Chondrocyte (in vitro differentiated cells): ENCODE measurements around the gene DDX5. TPM values are rescaled to one million over a fixed set of nuclear protein-coding genes. Genes with fewer than 3 reads are reported as not detected.
"Not testable (repeated sequence)": the region's sequence is repeated elsewhere in the genome, so short reads cannot be mapped to it uniquely, and the experiment has no call there.

Experiments used
- DNase-seq: peaks from one replicate; pipeline ENCODE4 v3.0.0; 2021; ENCODE audit warnings: mixed read lengths, low spot score
- H3K27ac Mint-ChIP-seq: one replicate; pipeline ENCODE4 v1.8.0; 2021; ENCODE audit warnings: mild to moderate bottlenecking, moderate library complexity, mixed read lengths; ENCODE audit not compliant: unreplicated experiment
- H3K27me3 Mint-ChIP-seq: 2 replicates; pipeline ENCODE4 v1.8.0; 2021; ENCODE audit warnings: low read depth, mixed read lengths
- H3K36me3 Mint-ChIP-seq: 2 replicates; pipeline ENCODE4 v1.8.0; 2021; ENCODE audit warnings: low read depth, mixed read lengths
- H3K4me1 Mint-ChIP-seq: 2 replicates; pipeline ENCODE4 v1.8.0; 2021; ENCODE audit warnings: low read depth, mild to moderate bottlenecking, mixed read lengths
- H3K4me3 Mint-ChIP-seq: one replicate; pipeline ENCODE4 v1.8.0; 2021; ENCODE audit warnings: mild to moderate bottlenecking, moderate library complexity, mixed read lengths; ENCODE audit not compliant: unreplicated experiment
- H3K9me3 Mint-ChIP-seq: 2 replicates; pipeline ENCODE4 v1.8.0; 2021; ENCODE audit warnings: low read depth, mixed read lengths
- CTCF ChIP-seq: fragments of 200-600 bp; sonication (generic); IDR thresholded peaks from 2 replicates; pipeline ENCODE4 v1.5.0; 2021; ENCODE audit warnings: antibody characterized with exemption, mild to moderate bottlenecking, moderate library complexity
- total RNA-seq: library from RNA; stranded (reverse); gene quantifications from 3 replicates; pipeline ENCODE4 v1.2.1, GENCODE V29; 2021

The DDX5 gene
- total RNA-seq, 1 donor from 2014 or later, result 611 TPM

DNA sequence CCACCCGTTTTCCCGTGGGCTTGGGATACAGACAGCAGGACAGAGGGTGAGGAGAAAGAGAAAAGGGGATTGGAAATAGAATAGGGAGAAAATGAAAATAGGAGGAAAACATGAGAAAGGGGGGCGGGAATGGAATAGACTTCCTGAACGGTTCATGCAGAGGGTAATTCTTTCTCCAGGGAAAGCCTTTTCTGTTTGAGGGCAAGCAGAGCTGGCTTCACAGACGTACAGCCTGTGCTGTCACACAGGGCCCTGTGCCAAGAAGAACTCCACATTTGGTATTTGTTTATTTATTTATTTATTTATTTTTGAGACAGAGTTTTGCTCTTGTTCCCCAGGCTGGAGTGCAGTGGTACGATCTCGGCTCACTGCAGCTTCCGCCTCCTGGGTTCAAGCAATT is 45.1 kb downstream of the DDX5 start:
- Mint-ChIP-seq H3K4me3 (no peak overlapping the region), H3K36me3 (no peaks in the 10 kb centered on the region), H3K4me1 (peaks cover 12% of the 10 kb centered on the region), H3K27me3 (peaks cover 2% of the 10 kb centered on the region), H3K27ac (no peak overlapping the region), H3K9me3 (no peaks in the 10 kb centered on the region)
- no peak for TF ChIP-seq CTCF
- DNase-seq, result no peak

GRCh38 chr17:64459818-64460217 is 46.3 kb downstream of the DDX5 start:
- H3K4me3 Mint-ChIP-seq, H3K9me3 Mint-ChIP-seq, H3K27me3 Mint-ChIP-seq, DNase-seq, H3K36me3 Mint-ChIP-seq, H3K27ac Mint-ChIP-seq: not testable (repeated sequence)
- H3K4me1 Mint-ChIP-seq, result peaks cover 12% of the 10 kb centered on the region

DNA sequence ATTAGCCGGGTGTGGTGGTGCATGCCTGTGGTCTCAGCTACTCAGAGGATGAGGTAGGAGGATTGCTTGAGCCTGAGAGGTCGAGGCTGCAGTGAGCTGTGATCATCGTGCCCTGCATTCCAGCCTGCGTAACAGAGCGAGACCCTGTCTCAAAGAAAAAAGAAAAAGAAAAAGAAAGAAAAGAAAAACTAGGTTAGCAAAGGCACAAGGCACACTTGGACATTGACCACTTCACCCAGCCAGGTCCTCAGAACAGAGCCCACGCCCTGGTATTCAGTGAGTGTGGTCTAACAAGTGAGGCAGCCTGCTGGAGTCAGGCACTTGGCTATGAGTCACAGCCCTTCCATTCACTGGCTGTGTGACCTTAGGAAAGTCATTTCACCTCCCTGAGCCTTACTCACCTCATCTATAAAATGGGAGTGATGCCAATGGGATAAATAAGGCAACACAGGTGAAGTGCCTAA is 46.8 kb downstream of the DDX5 start:
- Mint-ChIP-seq H3K27me3 (peaks cover 2% of the 10 kb centered on the region), H3K4me1 (peaks cover 12% of the 10 kb centered on the region)
- no peak for DNase-seq

GRCh38 chr17:64458756-64459155 is 47.3 kb downstream of the DDX5 start:
- Mint-ChIP-seq H3K4me1 (peaks cover 12% of the 10 kb centered on the region), H3K27me3 (peaks cover 2% of the 10 kb centered on the region), H3K36me3 (no peaks in the 10 kb centered on the region), H3K4me3 (no peak overlapping the region), H3K27ac (no peak overlapping the region), H3K9me3 (no peaks in the 10 kb centered on the region)
- TF ChIP-seq CTCF, result no peak
- no peak for DNase-seq

More for the DNA sequence above, 46.8 kb downstream of the DDX5 start:
- no peak for TF ChIP-seq CTCF
- H3K36me3 Mint-ChIP-seq, result no peaks in the 10 kb centered on the region
- no peaks in the 10 kb centered on the region for H3K9me3 Mint-ChIP-seq
- no peak overlapping the region for H3K4me3 Mint-ChIP-seq
- H3K27ac Mint-ChIP-seq, result peak overlapping the region; percentile 82

- Mint-ChIP-seq H3K27ac (peak overlapping the region; percentile 41), H3K9me3 (no peaks in the 10 kb centered on the region), H3K36me3 (no peaks in the 10 kb centered on the region), H3K4me1 (peaks cover 12% of the 10 kb centered on the region), H3K27me3 (peaks cover 4% of the 10 kb centered on the region), H3K4me3 (no peak overlapping the region)
- no peak for DNase-seq
- TF ChIP-seq CTCF, result no peak
These were observed 48.9 kb downstream of the DDX5 start for GRCh38 chr17:64457156-64457555.
